ENCODE measurements around the gene UBXN10. TPM values are rescaled to one million over a fixed set of nuclear protein-coding genes. Genes with fewer than 3 reads are reported as not detected.

Gene UBXN10
- total RNA-seq, 4 donors from 2014 or later: 1.2 to 11.3 (median 3.3) TPM

GRCh38 chr1:20147846-20148570, 37.9 kb upstream of the UBXN10 start:
- H3K4me1 ChIP-seq: no peaks in the 10 kb centered on the region
- intact Hi-C loops (cut with DNase I; ENCODE audit: low total_unique reads): loop anchor here (5.0 kb wide), 1 partner anchor 236 kb away; no protein-coding TSS in a partner anchor

DNA sequence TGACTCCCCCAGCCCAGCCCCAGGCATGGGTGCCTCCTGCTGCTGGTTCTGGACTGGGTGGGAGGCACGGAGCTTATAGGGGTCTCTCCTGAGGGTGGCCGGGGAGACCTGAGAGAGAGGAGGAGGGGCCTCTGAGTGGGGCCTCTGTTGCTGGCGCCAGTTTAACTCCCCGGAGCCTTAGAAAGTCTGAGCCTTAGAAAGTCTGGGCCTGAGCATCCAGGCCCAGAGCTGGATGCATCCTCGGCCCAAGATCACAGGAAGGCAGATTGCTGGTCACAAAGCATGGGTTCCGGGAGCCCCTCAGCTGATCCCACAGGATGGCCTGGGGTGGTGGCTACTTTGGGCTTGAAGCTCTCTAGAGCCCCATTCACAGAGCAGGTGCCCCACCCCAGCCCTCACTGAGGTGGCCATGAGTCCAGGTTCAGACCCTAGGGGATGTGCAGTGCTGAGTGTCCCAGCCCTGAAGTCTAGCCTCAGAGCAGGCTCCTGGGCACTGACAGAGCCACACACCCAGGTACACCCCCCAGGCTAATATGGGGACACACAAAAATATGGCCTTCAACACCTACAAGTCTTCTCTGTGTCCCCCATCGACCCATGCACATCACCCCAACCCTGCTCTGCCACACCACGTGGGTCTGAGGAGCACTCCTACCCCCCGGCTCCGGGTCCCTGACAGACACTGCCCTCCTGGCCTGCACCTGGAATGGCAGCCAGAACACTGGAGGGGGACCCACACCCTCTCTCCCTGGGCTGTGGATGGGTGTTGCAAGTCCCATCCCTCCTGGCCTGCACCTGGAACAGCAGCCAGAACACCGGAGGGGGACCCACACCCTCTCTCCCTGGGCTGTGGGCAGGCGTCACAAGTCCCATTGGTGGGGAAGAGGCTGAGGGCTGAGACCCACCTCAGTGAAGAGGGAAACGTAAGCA, 37.1 kb upstream of the UBXN10 start:
- H3K9me3 ChIP-seq: no peaks in the 10 kb centered on the region
- H3K36me3 ChIP-seq: no peaks in the 10 kb centered on the region
- no peak overlapping the region for H3K27ac ChIP-seq
- H3K4me3 ChIP-seq: no peak overlapping the region
- TF ChIP-seq, protein P1, sequence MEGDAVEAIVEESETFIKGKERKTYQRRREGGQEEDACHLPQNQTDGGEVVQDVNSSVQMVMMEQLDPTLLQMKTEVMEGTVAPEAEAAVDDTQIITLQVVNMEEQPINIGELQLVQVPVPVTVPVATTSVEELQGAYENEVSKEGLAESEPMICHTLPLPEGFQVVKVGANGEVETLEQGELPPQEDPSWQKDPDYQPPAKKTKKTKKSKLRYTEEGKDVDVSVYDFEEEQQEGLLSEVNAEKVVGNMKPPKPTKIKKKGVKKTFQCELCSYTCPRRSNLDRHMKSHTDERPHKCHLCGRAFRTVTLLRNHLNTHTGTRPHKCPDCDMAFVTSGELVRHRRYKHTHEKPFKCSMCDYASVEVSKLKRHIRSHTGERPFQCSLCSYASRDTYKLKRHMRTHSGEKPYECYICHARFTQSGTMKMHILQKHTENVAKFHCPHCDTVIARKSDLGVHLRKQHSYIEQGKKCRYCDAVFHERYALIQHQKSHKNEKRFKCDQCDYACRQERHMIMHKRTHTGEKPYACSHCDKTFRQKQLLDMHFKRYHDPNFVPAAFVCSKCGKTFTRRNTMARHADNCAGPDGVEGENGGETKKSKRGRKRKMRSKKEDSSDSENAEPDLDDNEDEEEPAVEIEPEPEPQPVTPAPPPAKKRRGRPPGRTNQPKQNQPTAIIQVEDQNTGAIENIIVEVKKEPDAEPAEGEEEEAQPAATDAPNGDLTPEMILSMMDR (IDR thresholded peaks at IDR 0.05): no peak
- TF ChIP-seq POLR2A (IDR thresholded peaks at IDR 0.05): no peak
- H3K4me1 ChIP-seq: no peaks in the 10 kb centered on the region
- intact Hi-C loops (cut with DNase I; ENCODE audit: low total_unique reads): loop anchor here (5.0 kb wide), 1 partner anchor 237 kb away; no protein-coding TSS in a partner anchor
- H3K27me3 ChIP-seq: no peaks in the 10 kb centered on the region
- DNase-seq: no peak

More at GRCh38 chr1:20147846-20148570, 37.9 kb upstream of the UBXN10 start:
- H3K27me3 ChIP-seq: no peaks in the 10 kb centered on the region
- DNase-seq: no peak
- no peak for TF ChIP-seq POLR2A (IDR thresholded peaks at IDR 0.05)
- TF ChIP-seq, protein P1 (IDR thresholded peaks at IDR 0.05): no peak
- H3K9me3 ChIP-seq: no peaks in the 10 kb centered on the region
- no peak overlapping the region for H3K4me3 ChIP-seq
- H3K36me3 ChIP-seq: no peaks in the 10 kb centered on the region
- H3K27ac ChIP-seq: no peak overlapping the region

- no peaks in the 10 kb centered on the region for H3K27me3 ChIP-seq
- H3K9me3 ChIP-seq: no peaks in the 10 kb centered on the region
- no peak for DNase-seq
- H3K27ac ChIP-seq: no peak overlapping the region
- H3K36me3 ChIP-seq: no peaks in the 10 kb centered on the region
- no peaks in the 10 kb centered on the region for H3K4me1 ChIP-seq
- TF ChIP-seq, protein P1 (IDR thresholded peaks at IDR 0.05): no peak
- no peak for TF ChIP-seq POLR2A (IDR thresholded peaks at IDR 0.05)
- no peak overlapping the region for H3K4me3 ChIP-seq
- intact Hi-C loops (cut with DNase I; ENCODE audit: low total_unique reads): loop anchor here (5.0 kb wide), 1 partner anchor 237 kb away; no protein-coding TSS in a partner anchor
Observed at GRCh38 chr1:20149601-20150325, 36.1 kb upstream of the UBXN10 start.

- no peaks in the 10 kb centered on the region for H3K27me3 ChIP-seq
- H3K36me3 ChIP-seq: no peaks in the 10 kb centered on the region
- intact Hi-C loops (cut with DNase I; ENCODE audit: low total_unique reads): no loop called here
- H3K4me1 ChIP-seq: no peaks in the 10 kb centered on the region
- TF ChIP-seq, protein P1 (IDR thresholded peaks at IDR 0.05): no peak
- no peak for TF ChIP-seq POLR2A (IDR thresholded peaks at IDR 0.05)
- no peaks in the 10 kb centered on the region for H3K9me3 ChIP-seq
- no peak for DNase-seq
- H3K27ac ChIP-seq: no peak overlapping the region
- H3K4me3 ChIP-seq: no peak overlapping the region
Observed at GRCh38 chr1:20150326-20150705, 35.6 kb upstream of the UBXN10 start.

All from uterus (tissue), 4 donors.